GM23338 (cell line): ENCODE data around the gene CDC14A. TPM values are rescaled to one million over a fixed set of nuclear protein-coding genes. Genes with fewer than 3 reads are reported as not detected.

Experiments
- ATAC-seq: fragments of 200-7000 bp; cut with Tn5 transposase; 3 replicates; pipeline ENCODE4 v1.9.1; 2020
- DNase-seq: peaks from one replicate; pipeline ENCODE4 v3.0.0-alpha.2; 2015; ENCODE audit warnings: low spot score
- H2AFZ ChIP-seq: fragments of 200-600 bp; sonication (generic); 2 replicates; pipeline ENCODE4 v1.8.0; 2016; ENCODE audit warnings: antibody characterized with exemption, mild to moderate bottlenecking, moderate library complexity
- H3F3A ChIP-seq: fragments of 200-600 bp; sonication (generic); replicated peaks from 2 replicates; pipeline ENCODE4 v1.8.0; 2017; ENCODE audit warnings: antibody characterized with exemption, mixed run types, low read depth
- H3K27ac ChIP-seq: fragments of 200-600 bp; sonication (generic); 2 replicates; pipeline ENCODE4 v1.6.1; 2016; ENCODE audit warnings: low read depth
- H3K27me3 ChIP-seq: fragments of 200-600 bp; sonication (generic); 2 replicates; pipeline ENCODE4 v1.8.0; 2016; ENCODE audit warnings: mild to moderate bottlenecking, mixed run types, moderate library complexity; ENCODE audit not compliant: insufficient read depth
- H3K36me3 ChIP-seq: fragments of 200-600 bp; sonication (generic); 2 replicates; pipeline ENCODE4 v1.8.0; 2016; ENCODE audit warnings: mild to moderate bottlenecking; ENCODE audit not compliant: insufficient read depth
- H3K4me1 ChIP-seq: fragments of 200-600 bp; sonication (generic); 2 replicates; pipeline ENCODE4 v1.8.0; 2016; ENCODE audit warnings: mild to moderate bottlenecking, moderate library complexity; ENCODE audit not compliant: insufficient read depth
- H3K4me2 ChIP-seq: fragments of 200-600 bp; sonication (generic); 2 replicates; pipeline ENCODE4 v1.7.1; 2017; ENCODE audit warnings: mixed run types
- H3K4me3 ChIP-seq: fragments of 200-600 bp; sonication (generic); 2 replicates; pipeline ENCODE4 v1.6.1; 2016; ENCODE audit warnings: mixed run types
- H3K79me2 ChIP-seq: fragments of 200-600 bp; sonication (generic); replicated peaks from 2 replicates; pipeline ENCODE4 v1.8.0; 2017; ENCODE audit warnings: mild to moderate bottlenecking; ENCODE audit not compliant: insufficient read depth
- H3K9me2 ChIP-seq: fragments of 200-600 bp; sonication (generic); 2 replicates; pipeline ENCODE4 v1.8.0; 2017; ENCODE audit not compliant: insufficient read depth
- H4K20me1 ChIP-seq: fragments of 200-600 bp; sonication (generic); replicated peaks from 2 replicates; pipeline ENCODE4 v1.8.0; 2017; ENCODE audit warnings: mild to moderate bottlenecking; ENCODE audit not compliant: insufficient read depth
- H3K27ac Mint-ChIP-seq: 2 replicates; pipeline ENCODE4 v1.8.0; 2020; ENCODE audit warnings: inconsistent platforms, mild to moderate bottlenecking, moderate library complexity, mixed read lengths
- H3K27me3 Mint-ChIP-seq: 3 replicates; pipeline ENCODE4 v1.8.0; 2022; ENCODE audit warnings: low read depth, mild to moderate bottlenecking, moderate library complexity, mixed read lengths, inconsistent platforms; ENCODE audit not compliant: insufficient read depth, poor library complexity
- H3K36me3 Mint-ChIP-seq: 3 replicates; pipeline ENCODE4 v1.8.0; 2021; ENCODE audit warnings: low read depth, mild to moderate bottlenecking, inconsistent platforms, moderate library complexity, mixed read lengths
- H3K4me1 Mint-ChIP-seq: 3 replicates; pipeline ENCODE4 v1.8.0; 2020; ENCODE audit warnings: mild to moderate bottlenecking, inconsistent platforms, mixed read lengths
- H3K4me3 Mint-ChIP-seq: 3 replicates; pipeline ENCODE4 v1.8.0; 2021; ENCODE audit warnings: moderate library complexity, mild to moderate bottlenecking, inconsistent platforms, mixed read lengths
- H3K9me3 Mint-ChIP-seq: 3 replicates; pipeline ENCODE4 v1.8.0; 2020; ENCODE audit warnings: moderate library complexity, mild to moderate bottlenecking, inconsistent platforms, mixed read lengths
- CREB1 ChIP-seq: fragments of 250-450 bp; sonication (Bioruptor Pico); IDR thresholded peaks from 2 replicates; pipeline ENCODE4 v1.5.0; 2020; ENCODE audit warnings: low read depth, mild to moderate bottlenecking, moderate library complexity
- CTCF ChIP-seq, 2 experiments: fragments of 200-600 bp in 1 of 2; sonication (generic) in 1 of 2; conservative IDR thresholded peaks; 2 replicates each; pipeline versions ENCODE4 v1.5.1 to v1.6.1; 2016 to 2017; ENCODE audit warnings: antibody characterized with exemption in 2 of 2, low read depth in 2 of 2, mild to moderate bottlenecking in 2 of 2, moderate library complexity in 1 of 2
- ETS1 ChIP-seq: IDR thresholded peaks from 2 replicates; pipeline ENCODE4 v1.6.1; 2016; ENCODE audit warnings: antibody characterized with exemption
- EZH2 ChIP-seq: fragments of 200-600 bp; sonication (generic); IDR thresholded peaks from one replicate; pipeline ENCODE4 v1.8.0; 2017; ENCODE audit warnings: antibody characterized with exemption, mild to moderate bottlenecking, low read depth; ENCODE audit not compliant: unreplicated experiment
- EZH2phosphoT487 ChIP-seq: fragments of 200-600 bp; sonication (generic); IDR thresholded peaks from one replicate; pipeline ENCODE4 v1.8.1; 2018; ENCODE audit warnings: antibody characterized with exemption; ENCODE audit not compliant: unreplicated experiment
- JUNB ChIP-seq: IDR thresholded peaks from one replicate; pipeline ENCODE4 v1.6.1; 2016; ENCODE audit warnings: antibody characterized with exemption; ENCODE audit not compliant: unreplicated experiment
- NANOG ChIP-seq: IDR thresholded peaks from 2 replicates; pipeline ENCODE4 v1.6.1; 2016; ENCODE audit warnings: antibody characterized with exemption, borderline replicate concordance
- POLR2AphosphoS5 ChIP-seq: IDR thresholded peaks from 2 replicates; pipeline ENCODE4 v1.6.1; 2016; ENCODE audit warnings: antibody characterized with exemption, low read depth
- REST ChIP-seq: IDR thresholded peaks from one replicate; pipeline ENCODE4 v1.6.1; 2018; ENCODE audit warnings: antibody characterized with exemption; ENCODE audit not compliant: unreplicated experiment
- STAT1 ChIP-seq: IDR thresholded peaks from one replicate; pipeline ENCODE4 v1.6.1; 2016; ENCODE audit warnings: antibody characterized with exemption; ENCODE audit not compliant: unreplicated experiment
- ZNF114 ChIP-seq: fragments of 250-450 bp; sonication (Bioruptor Pico); IDR thresholded peaks from 2 replicates; pipeline ENCODE4 v1.5.0; 2020; ENCODE audit warnings: mild to moderate bottlenecking, moderate library complexity
- ZNF331 ChIP-seq: fragments of 250-450 bp; sonication (Bioruptor Pico); IDR thresholded peaks from 2 replicates; pipeline ENCODE4 v1.5.0; 2020; ENCODE audit warnings: low read depth, mild to moderate bottlenecking, moderate library complexity
- ZNF462 ChIP-seq: fragments of 250-450 bp; sonication (Bioruptor Pico); IDR thresholded peaks from 2 replicates; pipeline ENCODE4 v1.5.0; 2020; ENCODE audit warnings: mild to moderate bottlenecking, moderate library complexity
- polyA plus RNA-seq: library from polyadenylated mRNA; unstranded; fragments of >200 nt; fragmentation: Nextera tagmentation; extraction: Ambion mirVana; gene quantifications from 2 replicates; pipeline ENCODE4 v1.2.1, GENCODE V29; 2016
- total RNA-seq: library from RNA; depleted of rRNA; stranded (reverse); fragments of >200 nt; shearing (Covaris generic); gene quantifications from 2 replicates; pipeline ENCODE4 v1.2.3, GENCODE V29; 2014

The CDC14A gene
- total and polyA plus RNA-seq, 2 experiments from 2014 or later: 11.1 to 20.8 TPM

GRCh38 chr1:100377590-100378361 is 25.5 kb downstream of the CDC14A start:
- H3K9me3 Mint-ChIP-seq: no peaks in the 10 kb centered on the region; the same call in 2 of the 3 replicates

More at GRCh38 chr1:100377590-100378361, 25.5 kb downstream of the CDC14A start:
- TF ChIP-seq EZH2 (no peak), POLR2AphosphoS5 (no peak), STAT1 (no peak), CTCF (conservative IDR thresholded peaks at IDR 0.05; ENCODE audit: low read depth in 2 of 2) (no peak), ZNF462 (CRISPR knock-in tag) (no peak), JUNB (no peak), CREB1 (CRISPR knock-in tag) (no peak), EZH2phosphoT487 (no peak), ETS1 (no peak), REST (no peak), NANOG (no peak), ZNF114 (CRISPR knock-in tag) (no peak), ZNF331 (no peak)
- Histone ChIP-seq H4K20me1 (peaks cover 5% of the 10 kb centered on the region; the same call in 1 of the 2 replicates), H3K4me2 (no peak overlapping the region), H3K27me3 (no peaks in the 10 kb centered on the region), H3K4me1 (peaks cover 3% of the 10 kb centered on the region; the same call in 1 of the 2 replicates), H3K4me3 (no peak overlapping the region), H3K36me3 (no peaks in the 10 kb centered on the region), H3K27ac (no peak overlapping the region), H3K9me2 (no peaks in the 10 kb centered on the region), H3F3A (no peaks in the 10 kb centered on the region), H3K79me2 (peaks cover 36% of the 10 kb centered on the region), H2AFZ (no peak overlapping the region)
- ATAC-seq (no peak), DNase-seq (no peak)
- Mint-ChIP-seq H3K27ac (no peak overlapping the region), H3K4me1 (peaks cover 13% of the 10 kb centered on the region), H3K27me3 (no peaks in the 10 kb centered on the region), H3K4me3 (no peak overlapping the region), H3K36me3 (peaks cover 15% of the 10 kb centered on the region; the same call in 2 of the 3 replicates)
